GM12875 (cell line): ENCODE data around the gene CTR9.
A peak's percentile ranks its signal among the peaks of the same experiment; 100 is the strongest.

Experiments used
- H3K4me3 ChIP-seq: one replicate; pipeline ENCODE4 v1.5.1; 2011; ENCODE audit warnings: low read depth, low read length, control low read depth
- CTCF ChIP-seq: IDR thresholded peaks from 2 replicates; pipeline ENCODE4 v1.5.1; 2011; ENCODE audit warnings: low read depth, mild to moderate bottlenecking, control low read depth, inconsistent platforms, low read length, moderate library complexity, borderline replicate concordance; ENCODE audit not compliant: insufficient read depth

CTR9 gene

GRCh38 chr11:10727146-10727851 lies 23.7 kb upstream of the CTR9 start:
- no peak overlapping the region for H3K4me3 ChIP-seq
- no peak for TF ChIP-seq CTCF

- TF ChIP-seq CTCF = no peak
- H3K4me3 ChIP-seq = no peak overlapping the region
Observed at GRCh38 chr11:10728154-10728553, 22.9 kb upstream of the CTR9 start.

- no peak overlapping the region for H3K4me3 ChIP-seq
- no peak for TF ChIP-seq CTCF
Observed at GRCh38 chr11:10728789-10729472, 22.1 kb upstream of the CTR9 start.

- no peak overlapping the region for H3K4me3 ChIP-seq
- TF ChIP-seq CTCF = no peak
Observed at GRCh38 chr11:10730151-10730550, 20.9 kb upstream of the CTR9 start.

GRCh38 chr11:10731064-10731680 lies 19.9 kb upstream of the CTR9 start:
- no peak for TF ChIP-seq CTCF
- no peak overlapping the region for H3K4me3 ChIP-seq

- peak; percentile 97 for TF ChIP-seq CTCF
- H3K4me3 ChIP-seq = no peak overlapping the region
Observed at GRCh38 chr11:10735481-10736475, 15.3 kb upstream of the CTR9 start.
